HepG2 (cell line): Measurements from ENCODE around the gene LRRTM1. TPM values are rescaled to one million over a fixed set of nuclear protein-coding genes. Genes with fewer than 3 reads are reported as not detected.

Source experiments
- CEBPZ ChIP-seq: IDR thresholded peaks from 2 replicates; pipeline ENCODE4 v1.6.1; 2012; ENCODE audit warnings: low read length, improper control_type of control experiment
- CREM ChIP-seq, 2 experiments: sonication (generic) in 1 of 2; formaldehyde crosslinking in 1 of 2; IDR thresholded peaks; 2 replicates each; pipeline versions ENCODE4 v1.4.0 to v1.6.1; 2016 to 2020; ENCODE audit warnings: antibody characterized with exemption in 1 of 2, mild to moderate bottlenecking in 1 of 2, missing genetic modification reagents in 1 of 2
- FOSL1 ChIP-seq: sonication (generic); formaldehyde crosslinking; IDR thresholded peaks from 2 replicates; pipeline ENCODE4 v1.9.0; 2021; ENCODE audit warnings: missing genetic modification reagents, borderline replicate concordance
- NFE2L1 ChIP-seq: sonication (generic); formaldehyde crosslinking; IDR thresholded peaks from 2 replicates; pipeline ENCODE4 v1.4.0; 2020; ENCODE audit warnings: missing genetic modification reagents, mild to moderate bottlenecking, borderline replicate concordance
- NRL ChIP-seq: sonication (generic); formaldehyde crosslinking; IDR thresholded peaks from 2 replicates; pipeline ENCODE4 v1.5.0; 2020; ENCODE audit warnings: missing genetic modification reagents, mild to moderate bottlenecking, moderate library complexity, borderline replicate concordance
- PTBP1 ChIP-seq: fragments of 200-400 bp; formaldehyde crosslinking; IDR thresholded peaks from 2 replicates; pipeline ENCODE4 v1.6.1; 2018; ENCODE audit warnings: low read length, low read depth; ENCODE audit not compliant: poor library complexity, severe bottlenecking
- RBM22 ChIP-seq: fragments of 200-400 bp; formaldehyde crosslinking; optimal IDR thresholded peaks from 2 replicates; pipeline ENCODE3; 2017; ENCODE audit warnings: mild to moderate bottlenecking, low read length, moderate library complexity
- SRSF4 ChIP-seq: fragments of 200-400 bp; formaldehyde crosslinking; IDR thresholded peaks from one replicate; pipeline ENCODE4 v1.6.1; 2018; ENCODE audit warnings: mild to moderate bottlenecking, low read depth, low read length, moderate library complexity; ENCODE audit not compliant: poor library complexity, severe bottlenecking
- STAT5B ChIP-seq: sonication (generic); formaldehyde crosslinking; IDR thresholded peaks from 2 replicates; pipeline ENCODE4 v1.4.0; 2020; ENCODE audit warnings: missing genetic modification reagents
- ZNF646 ChIP-seq: sonication (generic); formaldehyde crosslinking; IDR thresholded peaks from 2 replicates; pipeline ENCODE4 v1.9.0; 2021; ENCODE audit warnings: mild to moderate bottlenecking, missing genetic modification reagents
- polyA plus RNA-seq, 8 experiments: library from polyadenylated mRNA; depleted of rRNA in 3 of 8; stranded (reverse) in 7 of 8; unstranded in 1 of 8; fragments of >200 nt; fragmentation: Illumina TruSeq in 4 of 8; extraction: Trizol in 4 of 8; gene quantifications; 2 replicates each; pipeline versions ENCODE4 v1.2.1 to v1.2.3, GENCODE V29; 2011 to 2016; ENCODE audit warnings: low read depth in 4 of 8, missing spikeins in 1 of 8, mixed read lengths in 1 of 8; ENCODE audit not compliant: insufficient read depth in 1 of 8
- total RNA-seq, 5 experiments: library from RNA; depleted of rRNA; stranded (reverse); fragments of >200 nt; fragmentation: Illumina TruSeq; extraction: Trizol; gene quantifications; 2 replicates each; pipeline ENCODE4 v1.2.3, GENCODE V29; 2016; ENCODE audit warnings: low read depth in 1 of 5
- TF ChIP-seq, protein P1 (sequence below): sonication (generic); formaldehyde crosslinking; IDR thresholded peaks from 2 replicates; pipeline ENCODE4 v1.9.0; 2022; ENCODE audit warnings: missing genetic modification reagents, mild to moderate bottlenecking, borderline replicate concordance

The LRRTM1 gene
- total and polyA plus RNA-seq, 2 of the 13 experiments (the other 11 are each of a cell fraction or from before 2014, with no cell fraction given) = not detected

- TF ChIP-seq NRL (CRISPR knock-in tag) (no peak), CREM (IDR thresholded peaks at IDR 0.05) (no peak), CREM (CRISPR knock-in tag; IDR thresholded peaks at IDR 0.05) (no peak), CEBPZ (no peak), RBM22 (no peak), STAT5B (CRISPR knock-in tag) (no peak), ZNF646 (CRISPR knock-in tag) (no peak), SRSF4 (no peak), NFE2L1 (CRISPR knock-in tag) (no peak), PTBP1 (no peak), FOSL1 (no peak)
- TF ChIP-seq, protein P1, sequence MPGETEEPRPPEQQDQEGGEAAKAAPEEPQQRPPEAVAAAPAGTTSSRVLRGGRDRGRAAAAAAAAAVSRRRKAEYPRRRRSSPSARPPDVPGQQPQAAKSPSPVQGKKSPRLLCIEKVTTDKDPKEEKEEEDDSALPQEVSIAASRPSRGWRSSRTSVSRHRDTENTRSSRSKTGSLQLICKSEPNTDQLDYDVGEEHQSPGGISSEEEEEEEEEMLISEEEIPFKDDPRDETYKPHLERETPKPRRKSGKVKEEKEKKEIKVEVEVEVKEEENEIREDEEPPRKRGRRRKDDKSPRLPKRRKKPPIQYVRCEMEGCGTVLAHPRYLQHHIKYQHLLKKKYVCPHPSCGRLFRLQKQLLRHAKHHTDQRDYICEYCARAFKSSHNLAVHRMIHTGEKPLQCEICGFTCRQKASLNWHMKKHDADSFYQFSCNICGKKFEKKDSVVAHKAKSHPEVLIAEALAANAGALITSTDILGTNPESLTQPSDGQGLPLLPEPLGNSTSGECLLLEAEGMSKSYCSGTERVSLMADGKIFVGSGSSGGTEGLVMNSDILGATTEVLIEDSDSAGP (CRISPR knock-in tag) = no peak
Observed at GRCh38 chr2:80326861-80327260, 22.3 kb upstream of the LRRTM1 start (continued).
